SK-N-SH (cell line): ENCODE data around the gene HBZ.

Experiments used
- TF ChIP-seq, protein P1 (sequence below): fragments of 200-600 bp; sonication (generic); IDR thresholded peaks from 2 replicates; pipeline ENCODE4 v1.6.1; 2017; ENCODE audit warnings: antibody characterized with exemption, mild to moderate bottlenecking, moderate library complexity
- TF ChIP-seq, protein P2 (sequence below): IDR thresholded peaks from 2 replicates; pipeline ENCODE4 v1.6.1; 2012; ENCODE audit warnings: mild to moderate bottlenecking, low read depth, low read length, moderate library complexity

DNA sequence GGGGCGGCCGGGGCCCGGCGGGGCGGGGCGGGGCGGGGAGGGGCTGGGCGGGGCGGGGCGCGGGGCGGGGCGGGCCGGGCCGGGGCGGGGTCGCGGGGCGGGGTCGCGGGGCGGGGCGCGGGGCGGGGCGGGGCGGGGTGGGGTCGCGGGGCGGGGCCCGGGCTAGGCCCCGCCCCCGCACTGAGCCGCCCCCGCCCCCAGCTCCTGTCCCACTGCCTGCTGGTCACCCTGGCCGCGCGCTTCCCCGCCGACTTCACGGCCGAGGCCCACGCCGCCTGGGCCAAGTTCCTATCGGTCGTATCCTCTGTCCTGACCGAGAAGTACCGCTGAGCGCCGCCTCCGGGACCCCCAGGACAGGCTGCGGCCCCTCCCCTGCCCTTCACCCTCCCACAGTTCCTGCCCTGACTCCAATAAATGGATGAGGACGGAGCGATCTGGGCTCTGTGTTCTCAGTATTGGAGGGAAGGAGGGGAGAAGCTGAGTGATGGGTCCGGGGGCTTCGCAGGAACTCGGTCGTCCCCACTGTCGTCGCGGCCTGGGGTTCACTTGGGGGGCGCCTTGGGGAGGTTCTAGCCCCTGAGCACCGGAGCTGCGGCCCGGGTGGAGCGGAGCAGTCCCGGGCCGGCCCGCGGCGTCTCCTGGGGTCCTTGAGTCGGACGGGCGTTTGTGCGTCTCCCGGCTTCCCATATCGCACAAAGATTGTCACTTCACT lies 12.5 kb downstream of the HBZ start:
- TF ChIP-seq, protein P1, sequence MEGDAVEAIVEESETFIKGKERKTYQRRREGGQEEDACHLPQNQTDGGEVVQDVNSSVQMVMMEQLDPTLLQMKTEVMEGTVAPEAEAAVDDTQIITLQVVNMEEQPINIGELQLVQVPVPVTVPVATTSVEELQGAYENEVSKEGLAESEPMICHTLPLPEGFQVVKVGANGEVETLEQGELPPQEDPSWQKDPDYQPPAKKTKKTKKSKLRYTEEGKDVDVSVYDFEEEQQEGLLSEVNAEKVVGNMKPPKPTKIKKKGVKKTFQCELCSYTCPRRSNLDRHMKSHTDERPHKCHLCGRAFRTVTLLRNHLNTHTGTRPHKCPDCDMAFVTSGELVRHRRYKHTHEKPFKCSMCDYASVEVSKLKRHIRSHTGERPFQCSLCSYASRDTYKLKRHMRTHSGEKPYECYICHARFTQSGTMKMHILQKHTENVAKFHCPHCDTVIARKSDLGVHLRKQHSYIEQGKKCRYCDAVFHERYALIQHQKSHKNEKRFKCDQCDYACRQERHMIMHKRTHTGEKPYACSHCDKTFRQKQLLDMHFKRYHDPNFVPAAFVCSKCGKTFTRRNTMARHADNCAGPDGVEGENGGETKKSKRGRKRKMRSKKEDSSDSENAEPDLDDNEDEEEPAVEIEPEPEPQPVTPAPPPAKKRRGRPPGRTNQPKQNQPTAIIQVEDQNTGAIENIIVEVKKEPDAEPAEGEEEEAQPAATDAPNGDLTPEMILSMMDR = no peak
- TF ChIP-seq, protein P2, sequence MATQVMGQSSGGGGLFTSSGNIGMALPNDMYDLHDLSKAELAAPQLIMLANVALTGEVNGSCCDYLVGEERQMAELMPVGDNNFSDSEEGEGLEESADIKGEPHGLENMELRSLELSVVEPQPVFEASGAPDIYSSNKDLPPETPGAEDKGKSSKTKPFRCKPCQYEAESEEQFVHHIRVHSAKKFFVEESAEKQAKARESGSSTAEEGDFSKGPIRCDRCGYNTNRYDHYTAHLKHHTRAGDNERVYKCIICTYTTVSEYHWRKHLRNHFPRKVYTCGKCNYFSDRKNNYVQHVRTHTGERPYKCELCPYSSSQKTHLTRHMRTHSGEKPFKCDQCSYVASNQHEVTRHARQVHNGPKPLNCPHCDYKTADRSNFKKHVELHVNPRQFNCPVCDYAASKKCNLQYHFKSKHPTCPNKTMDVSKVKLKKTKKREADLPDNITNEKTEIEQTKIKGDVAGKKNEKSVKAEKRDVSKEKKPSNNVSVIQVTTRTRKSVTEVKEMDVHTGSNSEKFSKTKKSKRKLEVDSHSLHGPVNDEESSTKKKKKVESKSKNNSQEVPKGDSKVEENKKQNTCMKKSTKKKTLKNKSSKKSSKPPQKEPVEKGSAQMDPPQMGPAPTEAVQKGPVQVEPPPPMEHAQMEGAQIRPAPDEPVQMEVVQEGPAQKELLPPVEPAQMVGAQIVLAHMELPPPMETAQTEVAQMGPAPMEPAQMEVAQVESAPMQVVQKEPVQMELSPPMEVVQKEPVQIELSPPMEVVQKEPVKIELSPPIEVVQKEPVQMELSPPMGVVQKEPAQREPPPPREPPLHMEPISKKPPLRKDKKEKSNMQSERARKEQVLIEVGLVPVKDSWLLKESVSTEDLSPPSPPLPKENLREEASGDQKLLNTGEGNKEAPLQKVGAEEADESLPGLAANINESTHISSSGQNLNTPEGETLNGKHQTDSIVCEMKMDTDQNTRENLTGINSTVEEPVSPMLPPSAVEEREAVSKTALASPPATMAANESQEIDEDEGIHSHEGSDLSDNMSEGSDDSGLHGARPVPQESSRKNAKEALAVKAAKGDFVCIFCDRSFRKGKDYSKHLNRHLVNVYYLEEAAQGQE = no peak
